GM18507 (cell line): ENCODE measurements around the gene ADD3.

Experiments used
- DNase-seq: peaks from one replicate; pipeline ENCODE4 v3.0.0; 2011; ENCODE audit warnings: low read depth; ENCODE audit not compliant: insufficient read length; ENCODE audit errors: extremely low spot score
- FAIRE-seq: peaks from 2 replicates; lab custom pipeline; 2011; peaks lifted over from hg19 to GRCh38; lab: Jason Lieb, UNC

ADD3 gene

GRCh38 chr10:110052916-110053315 is 45.1 kb downstream of the ADD3 start:
- FAIRE-seq (peak; percentile 29), DNase-seq (no peak)

GRCh38 chr10:110056822-110057221 is 49.0 kb downstream of the ADD3 start:
- no peak for FAIRE-seq
- DNase-seq: no peak

GRCh38 chr10:110057456-110057855 is 49.7 kb downstream of the ADD3 start:
- FAIRE-seq (no peak), DNase-seq (no peak)

GRCh38 chr10:110058212-110058611 is 50.4 kb downstream of the ADD3 start:
- peak; percentile 75 for FAIRE-seq

GRCh38 chr10:110059925-110060324 is 52.1 kb downstream of the ADD3 start:
- DNase-seq: no peak

More at GRCh38 chr10:110058212-110058611, 50.4 kb downstream of the ADD3 start:
- DNase-seq: no peak

GRCh38 chr10:110061687-110062086 is 53.9 kb downstream of the ADD3 start:
- FAIRE-seq (no peak), DNase-seq (no peak)

More at GRCh38 chr10:110059925-110060324, 52.1 kb downstream of the ADD3 start:
- peak; percentile 76 for FAIRE-seq

- DNase-seq: no peak
- FAIRE-seq: no peak
Measured at GRCh38 chr10:110065269-110065668, 57.5 kb downstream of the ADD3 start.

GRCh38 chr10:110067960-110068770 is 60.4 kb downstream of the ADD3 start:
- no peak for DNase-seq
- FAIRE-seq: peak; percentile 91

- FAIRE-seq (no peak), DNase-seq (no peak)
Measured at GRCh38 chr10:110068780-110069179, 61.0 kb downstream of the ADD3 start.

- no peak for DNase-seq
- peak; percentile 83 for FAIRE-seq
Measured at GRCh38 chr10:110069502-110069982, 61.8 kb downstream of the ADD3 start.

GRCh38 chr10:110073896-110074295 is 66.1 kb downstream of the ADD3 start:
- DNase-seq (no peak), FAIRE-seq (no peak)

- FAIRE-seq (peak; percentile 74), DNase-seq (no peak)
Measured at GRCh38 chr10:110074298-110074697, 66.5 kb downstream of the ADD3 start.

- FAIRE-seq (peak; percentile 72), DNase-seq (no peak)
Measured at GRCh38 chr10:110074758-110075671, 67.2 kb downstream of the ADD3 start.

- DNase-seq: no peak
- FAIRE-seq: no peak
Measured at GRCh38 chr10:110075686-110076085, 67.9 kb downstream of the ADD3 start.

GRCh38 chr10:110076559-110077318 is 69.0 kb downstream of the ADD3 start:
- FAIRE-seq (peak; percentile 94), DNase-seq (no peak)

GRCh38 chr10:110077436-110078130 is 69.8 kb downstream of the ADD3 start:
- FAIRE-seq (peak; percentile 80), DNase-seq (no peak)

- FAIRE-seq (no peak), DNase-seq (no peak)
Measured at GRCh38 chr10:110078317-110078716, 70.5 kb downstream of the ADD3 start.

- no peak for DNase-seq
- peak; percentile 39 for FAIRE-seq
Measured at GRCh38 chr10:110081911-110082310, 74.1 kb downstream of the ADD3 start.

- DNase-seq (no peak), FAIRE-seq (no peak)
Measured at GRCh38 chr10:110083884-110084283, 76.1 kb downstream of the ADD3 start.
